Activated CD4-positive, alpha-beta T cell treated with anti-CD3 and anti-CD28 coated beads, Interleukin-2, amount 10 ng/mL, durations not matched to agents 24 days and 14 days (primary cell): ENCODE results near the gene TMEM132D. TPM values are rescaled to one million over a fixed set of nuclear protein-coding genes. Genes with fewer than 3 reads are reported as not detected.

Source experiments
- DNase-seq: peaks from one replicate; pipeline ENCODE4 v3.0.0; 2022
- H3K27ac Mint-ChIP-seq: one replicate; pipeline ENCODE4 v1.8.0; 2022; ENCODE audit warnings: mild to moderate bottlenecking, mixed read lengths
- H3K27me3 Mint-ChIP-seq: one replicate; pipeline ENCODE4 v1.8.0; 2022; ENCODE audit warnings: mixed read lengths
- H3K36me3 Mint-ChIP-seq: one replicate; pipeline ENCODE4 v1.8.0; 2022; ENCODE audit warnings: low read depth, mild to moderate bottlenecking, mixed read lengths
- H3K4me1 Mint-ChIP-seq: one replicate; pipeline ENCODE4 v1.8.0; 2021; ENCODE audit warnings: mixed read lengths
- H3K4me3 Mint-ChIP-seq: one replicate; pipeline ENCODE4 v1.8.0; 2022; ENCODE audit warnings: mild to moderate bottlenecking, moderate library complexity, mixed read lengths
- H3K9me3 Mint-ChIP-seq: one replicate; pipeline ENCODE4 v1.8.0; 2021; ENCODE audit warnings: mixed read lengths
- intact Hi-C: fragments of 100-400 bp; cut with micrococcal nuclease; formaldehyde crosslinking; loops from one replicate; pipeline ENCODE4 v1.15.1; 2023
- total RNA-seq: library from RNA; stranded (reverse); gene quantifications from 2 replicates; pipeline ENCODE4 v1.2.3, GENCODE V29; 2022

The TMEM132D gene
- total RNA-seq, 1 donor from 2014 or later, result not detected

- peaks cover 11% of the 10 kb centered on the region for H3K9me3 Mint-ChIP-seq
Measured at GRCh38 chr12:129704232-129704830, 199.5 kb downstream of the TMEM132D start.

GRCh38 chr12:129701631-129702101 lies 202.2 kb downstream of the TMEM132D start:
- Mint-ChIP-seq H3K4me3 (no peak overlapping the region), H3K36me3 (no peaks in the 10 kb centered on the region), H3K27ac (no peak overlapping the region), H3K9me3 (peaks cover 7% of the 10 kb centered on the region), H3K4me1 (no peaks in the 10 kb centered on the region), H3K27me3 (no peaks in the 10 kb centered on the region)
- intact Hi-C loops, result no loop called here
- DNase-seq, result peak; percentile 47

More at GRCh38 chr12:129704232-129704830, 199.5 kb downstream of the TMEM132D start:
- no peak overlapping the region for H3K27ac Mint-ChIP-seq
- DNase-seq, result no peak
- intact Hi-C loops, result no loop called here
- H3K4me3 Mint-ChIP-seq, result no peak overlapping the region
- H3K27me3 Mint-ChIP-seq, result no peaks in the 10 kb centered on the region
- H3K4me1 Mint-ChIP-seq, result no peaks in the 10 kb centered on the region
- no peaks in the 10 kb centered on the region for H3K36me3 Mint-ChIP-seq

- DNase-seq, result no peak
- no peak overlapping the region for H3K4me3 Mint-ChIP-seq
- no peak overlapping the region for H3K27ac Mint-ChIP-seq
- no peaks in the 10 kb centered on the region for H3K4me1 Mint-ChIP-seq
- intact Hi-C loops, result no loop called here
- no peaks in the 10 kb centered on the region for H3K36me3 Mint-ChIP-seq
- H3K9me3 Mint-ChIP-seq, result peaks cover 10% of the 10 kb centered on the region
- no peaks in the 10 kb centered on the region for H3K27me3 Mint-ChIP-seq
Measured at GRCh38 chr12:129700036-129700435, 203.8 kb downstream of the TMEM132D start.

- Mint-ChIP-seq H3K27ac (no peak overlapping the region), H3K4me3 (no peak overlapping the region), H3K27me3 (no peaks in the 10 kb centered on the region), H3K36me3 (no peaks in the 10 kb centered on the region), H3K4me1 (no peaks in the 10 kb centered on the region), H3K9me3 (peaks cover 3% of the 10 kb centered on the region)
- peak; percentile 33 for DNase-seq
- intact Hi-C loops, result no loop called here
Measured at GRCh38 chr12:129696926-129697325, 206.9 kb downstream of the TMEM132D start.

- H3K27me3 Mint-ChIP-seq, result no peaks in the 10 kb centered on the region
- no peak overlapping the region for H3K4me3 Mint-ChIP-seq
- H3K36me3 Mint-ChIP-seq, result no peaks in the 10 kb centered on the region
- no peak overlapping the region for H3K27ac Mint-ChIP-seq
- intact Hi-C loops, result no loop called here
- H3K9me3 Mint-ChIP-seq, result peaks cover 3% of the 10 kb centered on the region
- peak; percentile 19 for DNase-seq
- H3K4me1 Mint-ChIP-seq, result no peaks in the 10 kb centered on the region
Measured at GRCh38 chr12:129696405-129696804, 207.4 kb downstream of the TMEM132D start.

- H3K4me3 Mint-ChIP-seq, result no peak overlapping the region
- no peaks in the 10 kb centered on the region for H3K27me3 Mint-ChIP-seq
- peak; percentile 12 for DNase-seq
- no peak overlapping the region for H3K27ac Mint-ChIP-seq
- H3K36me3 Mint-ChIP-seq, result no peaks in the 10 kb centered on the region
- H3K4me1 Mint-ChIP-seq, result no peaks in the 10 kb centered on the region
- intact Hi-C loops, result no loop called here
- H3K9me3 Mint-ChIP-seq, result peaks cover 3% of the 10 kb centered on the region
Measured at GRCh38 chr12:129693731-129694130, 210.1 kb downstream of the TMEM132D start.

GRCh38 chr12:129687731-129688130 lies 216.1 kb downstream of the TMEM132D start:
- Mint-ChIP-seq H3K27me3 (no peaks in the 10 kb centered on the region), H3K4me3 (no peak overlapping the region), H3K4me1 (no peaks in the 10 kb centered on the region), H3K27ac (no peak overlapping the region), H3K9me3 (peaks cover 5% of the 10 kb centered on the region), H3K36me3 (no peaks in the 10 kb centered on the region)
- intact Hi-C loops, result no loop called here
- DNase-seq, result peak; percentile 8

GRCh38 chr12:129681830-129682229 lies 222.0 kb downstream of the TMEM132D start:
- no peaks in the 10 kb centered on the region for H3K36me3 Mint-ChIP-seq
- peaks cover 5% of the 10 kb centered on the region for H3K9me3 Mint-ChIP-seq
- no peak overlapping the region for H3K27ac Mint-ChIP-seq
- H3K4me3 Mint-ChIP-seq, result no peak overlapping the region
- no peak for DNase-seq
- H3K27me3 Mint-ChIP-seq, result no peaks in the 10 kb centered on the region
- intact Hi-C loops, result no loop called here
- no peaks in the 10 kb centered on the region for H3K4me1 Mint-ChIP-seq

GRCh38 chr12:129681151-129681550 lies 222.7 kb downstream of the TMEM132D start:
- Mint-ChIP-seq H3K9me3 (peaks cover 5% of the 10 kb centered on the region), H3K36me3 (no peaks in the 10 kb centered on the region), H3K27ac (no peak overlapping the region), H3K4me1 (no peaks in the 10 kb centered on the region), H3K4me3 (no peak overlapping the region), H3K27me3 (no peaks in the 10 kb centered on the region)
- DNase-seq, result peak; percentile 8
- intact Hi-C loops, result no loop called here

- H3K27me3 Mint-ChIP-seq, result no peaks in the 10 kb centered on the region
- no peaks in the 10 kb centered on the region for H3K9me3 Mint-ChIP-seq
- no peaks in the 10 kb centered on the region for H3K36me3 Mint-ChIP-seq
- no peak overlapping the region for H3K27ac Mint-ChIP-seq
- intact Hi-C loops, result no loop called here
- H3K4me1 Mint-ChIP-seq, result no peaks in the 10 kb centered on the region
- no peak overlapping the region for H3K4me3 Mint-ChIP-seq
- DNase-seq, result peak; percentile 14
Measured at GRCh38 chr12:129676411-129676810, 227.4 kb downstream of the TMEM132D start.

GRCh38 chr12:129675947-129676346 lies 227.9 kb downstream of the TMEM132D start:
- no peak overlapping the region for H3K4me3 Mint-ChIP-seq
- H3K36me3 Mint-ChIP-seq, result no peaks in the 10 kb centered on the region
- no peaks in the 10 kb centered on the region for H3K4me1 Mint-ChIP-seq
- intact Hi-C loops, result no loop called here
- no peaks in the 10 kb centered on the region for H3K9me3 Mint-ChIP-seq
- no peaks in the 10 kb centered on the region for H3K27me3 Mint-ChIP-seq
- peak; percentile 15 for DNase-seq
- H3K27ac Mint-ChIP-seq, result no peak overlapping the region

GRCh38 chr12:129675496-129675895 lies 228.3 kb downstream of the TMEM132D start:
- no peak for DNase-seq
- no peak overlapping the region for H3K27ac Mint-ChIP-seq
- no peaks in the 10 kb centered on the region for H3K27me3 Mint-ChIP-seq
- no peaks in the 10 kb centered on the region for H3K9me3 Mint-ChIP-seq
- intact Hi-C loops, result no loop called here
- H3K4me1 Mint-ChIP-seq, result no peaks in the 10 kb centered on the region
- H3K36me3 Mint-ChIP-seq, result no peaks in the 10 kb centered on the region
- H3K4me3 Mint-ChIP-seq, result no peak overlapping the region

- no peak overlapping the region for H3K4me3 Mint-ChIP-seq
- peak; percentile 4 for DNase-seq
- H3K4me1 Mint-ChIP-seq, result no peaks in the 10 kb centered on the region
- no peak overlapping the region for H3K27ac Mint-ChIP-seq
- no peaks in the 10 kb centered on the region for H3K36me3 Mint-ChIP-seq
- no peaks in the 10 kb centered on the region for H3K9me3 Mint-ChIP-seq
- H3K27me3 Mint-ChIP-seq, result no peaks in the 10 kb centered on the region
- intact Hi-C loops, result no loop called here
Measured at GRCh38 chr12:129673806-129674205, 230.0 kb downstream of the TMEM132D start.

- no peak for DNase-seq
- H3K27me3 Mint-ChIP-seq, result no peaks in the 10 kb centered on the region
- no peak overlapping the region for H3K27ac Mint-ChIP-seq
- H3K4me3 Mint-ChIP-seq, result no peak overlapping the region
- H3K36me3 Mint-ChIP-seq, result no peaks in the 10 kb centered on the region
- no peaks in the 10 kb centered on the region for H3K9me3 Mint-ChIP-seq
- H3K4me1 Mint-ChIP-seq, result no peaks in the 10 kb centered on the region
- intact Hi-C loops, result no loop called here
Measured at GRCh38 chr12:129672110-129672509, 231.7 kb downstream of the TMEM132D start.
